ENCODE results near the gene P2RX1.

DNA sequence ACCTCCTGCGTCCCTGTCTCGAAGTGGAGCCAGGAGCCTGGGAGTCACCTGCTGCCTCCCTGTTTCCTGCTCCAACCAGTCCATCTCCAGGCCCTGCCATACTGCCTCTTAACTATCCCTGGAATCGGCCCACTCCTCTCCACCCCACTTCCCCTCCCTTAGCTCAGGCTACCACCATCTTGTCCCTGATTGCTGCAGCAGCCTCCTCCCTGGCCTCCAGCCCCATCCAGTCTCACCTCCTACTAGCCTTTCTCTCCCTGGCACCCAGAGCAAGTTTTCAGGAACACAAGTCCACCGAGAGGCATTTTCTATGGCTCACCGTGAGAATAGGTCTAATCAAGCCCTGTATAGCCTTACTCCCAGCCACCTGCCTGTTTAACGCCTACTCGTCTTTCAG lies 22.5 kb downstream of the P2RX1 start:
- TF ChIP-seq POLR2AphosphoS5 (IDR thresholded peaks at IDR 0.05; ENCODE audit: low read depth, low read length), result no peak
- no peak for TF ChIP-seq POLR2A (IDR thresholded peaks at IDR 0.05; ENCODE audit: low read depth, low read length)
- TF ChIP-seq PAX5 (IDR thresholded peaks at IDR 0.05; ENCODE audit: insufficient read depth, low read length, severe bottlenecking), result no peak
- no peak for TF ChIP-seq POU2F2 (IDR thresholded peaks at IDR 0.05; ENCODE audit: low read depth, low read length)
- no peak for TF ChIP-seq TAF1 (IDR thresholded peaks at IDR 0.05; ENCODE audit: low read depth, low read length)

Data from GM12891 (cell line).